Calu3 (cell line): ENCODE data around the gene PPFIA1. TPM values are rescaled to one million over a fixed set of nuclear protein-coding genes. Genes with fewer than 3 reads are reported as not detected.
"Not testable (repeated sequence)": the region's sequence is repeated elsewhere in the genome, so short reads cannot be mapped to it uniquely, and the experiment has no call there.

ENCODE experiments used
- BruUV-seq: library from RNA; stranded (reverse); fragments of 400-500 nt; replicated peaks from 2 replicates; lab custom pipeline; 2021; lab: Mats Ljungman, UMichigan
- CTCF ChIA-PET: fragments of 300-600 bp; sonication (Branson Sonifier 250); formaldehyde crosslinking; loops from one replicate; lab custom pipeline; 2022; ENCODE audit warnings: antibody characterized with exemption; lab: Charles Lee
- DNase-seq: peaks from one replicate; pipeline ENCODE4 v3.0.0; 2022
- H3K27ac Mint-ChIP-seq: one replicate; pipeline ENCODE4 v1.8.0; 2022; ENCODE audit warnings: mixed read lengths; ENCODE audit not compliant: unreplicated experiment
- H3K27me3 Mint-ChIP-seq: one replicate; pipeline ENCODE4 v1.8.0; 2022; ENCODE audit warnings: mixed read lengths; ENCODE audit not compliant: unreplicated experiment
- H3K36me3 Mint-ChIP-seq: one replicate; pipeline ENCODE4 v1.8.0; 2022; ENCODE audit warnings: mild to moderate bottlenecking, moderate library complexity, mixed read lengths; ENCODE audit not compliant: insufficient read depth, unreplicated experiment
- H3K4me1 Mint-ChIP-seq: one replicate; pipeline ENCODE4 v1.8.0; 2022; ENCODE audit warnings: mild to moderate bottlenecking, low read depth, mixed read lengths; ENCODE audit not compliant: unreplicated experiment
- H3K4me3 Mint-ChIP-seq: one replicate; pipeline ENCODE4 v1.8.0; 2022; ENCODE audit warnings: mild to moderate bottlenecking, low read depth, moderate library complexity, mixed read lengths; ENCODE audit not compliant: unreplicated experiment
- H3K9me3 Mint-ChIP-seq: one replicate; pipeline ENCODE4 v1.8.0; 2022; ENCODE audit warnings: low read depth, mixed read lengths; ENCODE audit not compliant: unreplicated experiment
- intact Hi-C: fragments of 100-400 bp; cut with micrococcal nuclease; formaldehyde crosslinking; loops from one replicate; pipeline ENCODE4 v1.10.0; 2022; ENCODE audit not compliant: unreplicated experiment
- total RNA-seq: library from RNA; stranded (reverse); gene quantifications from 2 replicates; pipeline ENCODE4 v1.2.3, GENCODE V29; 2022
- TF ChIP-seq, protein P1 (sequence below): fragments of 200-600 bp; IDR thresholded peaks from one replicate; pipeline ENCODE4 v1.8.0; 2022; ENCODE audit warnings: antibody characterized with exemption; ENCODE audit not compliant: unreplicated experiment

PPFIA1 gene
- total RNA-seq, 1 experiment from 2014 or later: 84.0 TPM

GRCh38 chr11:70405679-70406395, 135.3 kb downstream of the PPFIA1 start:
- CTCF ChIA-PET: no interaction called here

DNA sequence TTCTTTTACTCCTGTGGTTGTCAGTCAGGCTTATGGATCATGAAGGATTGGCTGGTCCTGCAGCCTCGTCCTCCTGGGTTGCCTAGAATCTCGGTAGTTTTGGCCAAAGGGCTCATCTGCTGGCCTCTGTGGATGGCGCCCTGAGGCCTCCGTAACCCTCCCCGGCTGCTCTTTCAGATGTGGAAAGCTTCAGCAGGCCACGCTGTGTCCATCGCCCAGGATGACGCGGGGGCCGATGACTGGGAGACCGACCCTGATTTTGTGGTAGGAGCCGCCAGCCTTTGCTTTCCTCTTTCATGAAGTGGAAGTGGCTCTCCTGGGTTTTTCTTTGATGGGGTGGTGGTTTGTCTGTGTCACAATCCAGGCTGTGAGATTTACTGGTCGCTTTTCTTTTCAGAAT, 136.6 kb downstream of the PPFIA1 start:
- peaks cover 68% of the 10 kb centered on the region for H3K36me3 Mint-ChIP-seq
- intact Hi-C loops: no loop called here

More at GRCh38 chr11:70405679-70406395, 135.3 kb downstream of the PPFIA1 start:
- Mint-ChIP-seq H3K9me3 (no peaks in the 10 kb centered on the region), H3K4me3 (no peak overlapping the region), H3K27ac (no peak overlapping the region), H3K36me3 (peaks cover 71% of the 10 kb centered on the region), H3K27me3 (no peaks in the 10 kb centered on the region), H3K4me1 (peaks cover 10% of the 10 kb centered on the region)
- BruUV-seq: no TSS peak
- DNase-seq: no peak
- TF ChIP-seq, protein P1, sequence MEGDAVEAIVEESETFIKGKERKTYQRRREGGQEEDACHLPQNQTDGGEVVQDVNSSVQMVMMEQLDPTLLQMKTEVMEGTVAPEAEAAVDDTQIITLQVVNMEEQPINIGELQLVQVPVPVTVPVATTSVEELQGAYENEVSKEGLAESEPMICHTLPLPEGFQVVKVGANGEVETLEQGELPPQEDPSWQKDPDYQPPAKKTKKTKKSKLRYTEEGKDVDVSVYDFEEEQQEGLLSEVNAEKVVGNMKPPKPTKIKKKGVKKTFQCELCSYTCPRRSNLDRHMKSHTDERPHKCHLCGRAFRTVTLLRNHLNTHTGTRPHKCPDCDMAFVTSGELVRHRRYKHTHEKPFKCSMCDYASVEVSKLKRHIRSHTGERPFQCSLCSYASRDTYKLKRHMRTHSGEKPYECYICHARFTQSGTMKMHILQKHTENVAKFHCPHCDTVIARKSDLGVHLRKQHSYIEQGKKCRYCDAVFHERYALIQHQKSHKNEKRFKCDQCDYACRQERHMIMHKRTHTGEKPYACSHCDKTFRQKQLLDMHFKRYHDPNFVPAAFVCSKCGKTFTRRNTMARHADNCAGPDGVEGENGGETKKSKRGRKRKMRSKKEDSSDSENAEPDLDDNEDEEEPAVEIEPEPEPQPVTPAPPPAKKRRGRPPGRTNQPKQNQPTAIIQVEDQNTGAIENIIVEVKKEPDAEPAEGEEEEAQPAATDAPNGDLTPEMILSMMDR: no peak
- intact Hi-C loops: no loop called here

GRCh38 chr11:70407814-70408213, 137.3 kb downstream of the PPFIA1 start:
- CTCF ChIA-PET: interaction anchor here (0.7 kb wide), 1 partner anchor 9 kb away, joined by 6 read pairs; no protein-coding TSS in a partner anchor
- Mint-ChIP-seq H3K4me1 (peaks cover 1% of the 10 kb centered on the region), H3K9me3 (no peaks in the 10 kb centered on the region), H3K27ac (no peak overlapping the region), H3K27me3 (no peaks in the 10 kb centered on the region), H3K36me3 (peaks cover 66% of the 10 kb centered on the region), H3K4me3 (no peak overlapping the region)
- no TSS peak for BruUV-seq
- no peak for DNase-seq
- TF ChIP-seq, protein P1: no peak
- intact Hi-C loops: no loop called here

More for the DNA sequence above, 136.6 kb downstream of the PPFIA1 start:
- H3K4me1 Mint-ChIP-seq: peaks cover 8% of the 10 kb centered on the region
- TF ChIP-seq, protein P1: no peak
- no peaks in the 10 kb centered on the region for H3K27me3 Mint-ChIP-seq
- DNase-seq: no peak
- H3K4me3 Mint-ChIP-seq: no peak overlapping the region
- CTCF ChIA-PET: no interaction called here
- no peak overlapping the region for H3K27ac Mint-ChIP-seq
- H3K9me3 Mint-ChIP-seq: no peaks in the 10 kb centered on the region
- BruUV-seq: no TSS peak

- BruUV-seq, intact Hi-C loops, DNase-seq, H3K27me3 Mint-ChIP-seq, H3K9me3 Mint-ChIP-seq, CTCF ChIA-PET, H3K27ac Mint-ChIP-seq, H3K4me3 Mint-ChIP-seq, H3K4me1 Mint-ChIP-seq: not testable (repeated sequence)
- peaks cover 66% of the 10 kb centered on the region for H3K36me3 Mint-ChIP-seq
Measured at GRCh38 chr11:70408326-70408725, 137.8 kb downstream of the PPFIA1 start.

DNA sequence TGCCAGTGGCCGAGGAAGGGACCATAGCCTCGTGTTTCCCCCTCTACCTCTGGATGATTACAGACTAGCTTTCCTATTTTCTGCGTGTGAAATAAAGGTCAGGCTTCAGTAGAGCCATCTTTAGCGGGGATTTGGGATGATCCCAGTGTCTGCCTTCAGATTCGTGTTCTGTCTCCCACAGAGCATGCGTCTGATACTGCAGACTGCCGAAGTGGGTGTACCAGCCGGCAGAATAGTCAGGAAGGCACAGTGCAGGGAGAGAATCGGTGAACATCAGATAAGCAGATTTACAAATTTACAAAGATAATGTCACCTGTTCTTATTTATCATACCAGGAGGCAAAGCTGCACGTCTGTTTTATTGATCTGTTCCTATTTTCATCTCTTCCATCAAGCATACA, 138.9 kb downstream of the PPFIA1 start:
- Mint-ChIP-seq H3K27ac (no peak overlapping the region), H3K27me3 (no peaks in the 10 kb centered on the region), H3K4me1 (no peaks in the 10 kb centered on the region), H3K36me3 (peaks cover 68% of the 10 kb centered on the region), H3K9me3 (no peaks in the 10 kb centered on the region), H3K4me3 (no peak overlapping the region)
- DNase-seq: no peak
- BruUV-seq: no TSS peak
- CTCF ChIA-PET: no interaction called here
- TF ChIP-seq, protein P1: no peak
- intact Hi-C loops: no loop called here
